C4-2B (cell line): ENCODE data around the gene ADSS1.

Experiments
- ZFX ChIP-seq: fragments of 450-650 bp; IDR thresholded peaks from 2 replicates; pipeline ENCODE4 v1.6.1; 2017
- TF ChIP-seq, protein P1 (sequence below): fragments of 450-650 bp; conservative IDR thresholded peaks from 2 replicates; pipeline ENCODE4 v1.5.1; 2017; ENCODE audit warnings: mild to moderate bottlenecking

DNA sequence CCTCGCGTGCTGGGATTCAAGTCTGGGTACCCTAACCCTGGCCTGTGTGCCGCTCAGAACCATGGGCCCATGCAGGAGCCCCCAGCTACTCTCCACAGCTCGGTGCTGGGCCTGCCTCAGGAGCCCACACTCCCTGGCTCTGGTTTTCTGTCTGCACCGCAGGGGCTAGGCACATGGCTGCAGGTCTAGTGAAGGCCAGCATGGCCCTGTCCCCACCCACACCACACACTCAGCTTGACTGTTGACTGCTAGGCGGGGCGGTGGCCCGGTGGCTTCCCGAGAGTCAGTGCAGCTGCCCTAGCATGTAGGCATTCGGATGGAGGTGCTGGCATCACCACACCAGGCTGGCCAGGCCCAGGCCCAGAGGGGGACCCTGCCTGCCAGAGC lies 26.7 kb upstream of the ADSS1 start:
- TF ChIP-seq, protein P1, sequence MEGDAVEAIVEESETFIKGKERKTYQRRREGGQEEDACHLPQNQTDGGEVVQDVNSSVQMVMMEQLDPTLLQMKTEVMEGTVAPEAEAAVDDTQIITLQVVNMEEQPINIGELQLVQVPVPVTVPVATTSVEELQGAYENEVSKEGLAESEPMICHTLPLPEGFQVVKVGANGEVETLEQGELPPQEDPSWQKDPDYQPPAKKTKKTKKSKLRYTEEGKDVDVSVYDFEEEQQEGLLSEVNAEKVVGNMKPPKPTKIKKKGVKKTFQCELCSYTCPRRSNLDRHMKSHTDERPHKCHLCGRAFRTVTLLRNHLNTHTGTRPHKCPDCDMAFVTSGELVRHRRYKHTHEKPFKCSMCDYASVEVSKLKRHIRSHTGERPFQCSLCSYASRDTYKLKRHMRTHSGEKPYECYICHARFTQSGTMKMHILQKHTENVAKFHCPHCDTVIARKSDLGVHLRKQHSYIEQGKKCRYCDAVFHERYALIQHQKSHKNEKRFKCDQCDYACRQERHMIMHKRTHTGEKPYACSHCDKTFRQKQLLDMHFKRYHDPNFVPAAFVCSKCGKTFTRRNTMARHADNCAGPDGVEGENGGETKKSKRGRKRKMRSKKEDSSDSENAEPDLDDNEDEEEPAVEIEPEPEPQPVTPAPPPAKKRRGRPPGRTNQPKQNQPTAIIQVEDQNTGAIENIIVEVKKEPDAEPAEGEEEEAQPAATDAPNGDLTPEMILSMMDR, result no peak
- TF ChIP-seq ZFX, result no peak
